Stimulated activated CD8-positive, alpha-beta memory T cell treated with anti-CD3 and anti-CD28 coated beads, Interleukin-12 subunit alpha, Interleukin-12 subunit beta, amount 100 ng/mL, for 1 hour (primary cell): ENCODE results near the gene KCNH1.

Experiments
- DNase-seq: peaks from one replicate; pipeline ENCODE4 v3.0.0-alpha.2; 2020; ENCODE audit warnings: low read depth

KCNH1 gene, protein sequence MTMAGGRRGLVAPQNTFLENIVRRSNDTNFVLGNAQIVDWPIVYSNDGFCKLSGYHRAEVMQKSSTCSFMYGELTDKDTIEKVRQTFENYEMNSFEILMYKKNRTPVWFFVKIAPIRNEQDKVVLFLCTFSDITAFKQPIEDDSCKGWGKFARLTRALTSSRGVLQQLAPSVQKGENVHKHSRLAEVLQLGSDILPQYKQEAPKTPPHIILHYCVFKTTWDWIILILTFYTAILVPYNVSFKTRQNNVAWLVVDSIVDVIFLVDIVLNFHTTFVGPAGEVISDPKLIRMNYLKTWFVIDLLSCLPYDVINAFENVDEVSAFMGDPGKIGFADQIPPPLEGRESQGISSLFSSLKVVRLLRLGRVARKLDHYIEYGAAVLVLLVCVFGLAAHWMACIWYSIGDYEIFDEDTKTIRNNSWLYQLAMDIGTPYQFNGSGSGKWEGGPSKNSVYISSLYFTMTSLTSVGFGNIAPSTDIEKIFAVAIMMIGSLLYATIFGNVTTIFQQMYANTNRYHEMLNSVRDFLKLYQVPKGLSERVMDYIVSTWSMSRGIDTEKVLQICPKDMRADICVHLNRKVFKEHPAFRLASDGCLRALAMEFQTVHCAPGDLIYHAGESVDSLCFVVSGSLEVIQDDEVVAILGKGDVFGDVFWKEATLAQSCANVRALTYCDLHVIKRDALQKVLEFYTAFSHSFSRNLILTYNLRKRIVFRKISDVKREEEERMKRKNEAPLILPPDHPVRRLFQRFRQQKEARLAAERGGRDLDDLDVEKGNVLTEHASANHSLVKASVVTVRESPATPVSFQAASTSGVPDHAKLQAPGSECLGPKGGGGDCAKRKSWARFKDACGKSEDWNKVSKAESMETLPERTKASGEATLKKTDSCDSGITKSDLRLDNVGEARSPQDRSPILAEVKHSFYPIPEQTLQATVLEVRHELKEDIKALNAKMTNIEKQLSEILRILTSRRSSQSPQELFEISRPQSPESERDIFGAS

DNA sequence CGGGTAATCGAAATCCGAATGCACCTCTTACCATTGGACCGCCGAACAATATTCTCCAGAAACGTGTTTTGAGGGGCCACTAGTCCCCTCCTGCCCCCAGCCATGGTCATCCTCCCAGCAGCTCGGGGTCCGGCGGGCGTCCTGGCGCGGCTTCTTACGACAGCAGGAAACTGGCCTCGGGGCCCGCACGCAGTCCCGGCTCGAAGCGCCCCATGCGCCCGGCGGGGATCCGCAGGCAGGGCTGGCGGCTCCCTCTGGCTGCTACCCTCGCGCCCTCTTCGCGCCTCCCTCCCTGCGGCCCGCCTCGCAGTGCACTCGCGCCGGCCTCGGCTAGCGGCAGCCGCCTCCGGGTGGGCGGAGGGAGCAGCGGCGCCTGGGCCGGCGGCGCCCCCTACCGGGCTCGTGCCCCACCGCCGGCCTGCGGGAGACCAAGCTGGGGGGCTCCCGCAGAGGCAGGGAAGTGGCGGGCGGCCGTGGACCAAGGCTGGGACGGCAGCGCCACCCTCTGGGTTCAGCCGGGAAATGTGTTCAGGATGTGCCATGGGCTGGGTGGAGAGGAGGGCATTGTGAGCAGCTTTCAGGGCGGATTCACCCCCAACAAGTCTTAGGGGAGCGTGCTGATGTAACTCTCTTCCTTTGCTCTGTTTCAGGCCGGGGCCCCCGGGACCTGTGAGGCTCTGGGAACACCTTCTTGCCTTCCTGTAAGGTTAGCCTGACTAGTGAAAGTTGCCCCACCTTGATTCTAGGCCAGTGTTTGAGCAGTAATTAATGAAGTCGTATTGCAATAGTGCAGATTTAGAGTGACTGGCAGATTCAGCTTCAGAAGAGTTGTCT, at the start of gene KCNH1:
KCNH1 (minus strand) TSS at position 313 of the 834 bp plus-strand sequence; CDS start at position 110, 203 bp downstream.
- peak; percentile 64 for DNase-seq

DNA sequence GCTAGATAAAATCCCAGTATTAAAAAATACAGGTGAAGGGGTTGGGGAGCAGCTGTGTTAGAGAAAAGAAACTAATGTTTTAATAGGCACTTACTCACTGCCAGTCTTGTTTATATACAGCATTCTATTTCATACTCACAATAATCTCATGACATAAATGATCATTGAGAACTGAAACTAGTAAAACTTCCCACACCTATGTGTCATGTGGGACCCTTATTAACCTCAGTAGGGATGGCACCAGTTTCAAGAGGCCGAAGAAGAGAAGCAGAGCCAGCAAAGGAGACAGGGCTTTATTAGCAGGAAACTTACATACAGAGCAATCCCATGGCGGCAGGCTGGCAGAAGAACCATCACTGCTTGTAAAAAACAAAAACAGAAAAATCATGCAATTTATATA, 48.8 kb upstream of the KCNH1 start:
- no peak for DNase-seq

DNA sequence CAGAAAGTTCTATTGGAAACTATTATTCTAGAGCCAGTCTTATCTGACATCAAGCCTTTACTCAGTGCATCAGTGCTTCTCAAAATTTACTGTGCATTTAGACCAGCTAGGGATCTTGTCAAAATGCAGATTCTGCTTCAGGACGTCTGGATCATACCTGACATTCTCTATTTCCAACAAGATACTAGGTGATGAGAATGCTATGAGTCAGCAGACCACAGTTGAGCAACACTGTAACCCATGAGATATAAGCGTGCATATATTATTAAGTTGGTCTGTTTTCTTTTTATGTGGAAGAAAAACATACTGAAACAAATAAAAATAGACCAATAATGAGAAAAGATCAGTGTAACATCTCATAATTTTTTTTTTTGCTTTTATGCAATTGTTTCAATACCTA, 40.4 kb upstream of the KCNH1 start:
- no peak for DNase-seq

DNA sequence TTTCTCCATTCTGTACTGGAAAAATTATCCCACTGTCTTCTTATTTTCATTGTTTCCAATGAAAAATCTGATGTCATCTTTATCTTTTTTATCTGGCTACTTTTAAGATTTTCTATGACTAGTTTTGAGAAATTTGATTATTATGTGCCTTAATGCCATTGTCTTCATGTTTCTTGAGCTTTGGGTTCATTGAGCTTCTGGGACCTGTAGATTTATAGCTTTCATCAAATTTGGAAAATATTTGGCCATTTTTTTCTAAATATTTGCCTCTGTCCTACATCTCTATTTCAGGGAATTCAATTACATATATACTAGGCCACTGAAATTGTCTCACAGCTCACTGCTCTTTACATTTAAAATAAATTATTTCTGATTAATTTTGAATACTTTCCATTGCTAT, 38.7 kb upstream of the KCNH1 start:
- no peak for DNase-seq

DNA sequence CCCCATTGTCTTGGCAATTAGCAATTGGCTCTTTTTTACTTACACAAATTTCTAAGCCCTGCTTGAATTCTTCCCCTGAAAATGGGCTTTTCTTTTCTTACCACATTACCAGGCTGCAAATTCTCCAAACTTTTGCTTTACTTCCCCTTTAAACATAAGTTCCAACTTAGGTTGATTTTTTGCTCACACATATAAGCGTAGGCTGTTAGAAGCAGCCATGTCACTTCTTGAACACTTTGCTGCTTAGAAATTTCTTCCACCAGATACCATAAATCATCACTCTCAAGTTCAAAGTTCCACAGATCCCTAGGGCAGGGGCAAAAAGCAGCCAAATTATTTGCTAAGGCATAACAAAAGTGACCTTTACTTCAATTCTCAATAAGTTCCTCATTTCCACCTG, 35.4 kb upstream of the KCNH1 start:
- DNase-seq, result no peak

DNA sequence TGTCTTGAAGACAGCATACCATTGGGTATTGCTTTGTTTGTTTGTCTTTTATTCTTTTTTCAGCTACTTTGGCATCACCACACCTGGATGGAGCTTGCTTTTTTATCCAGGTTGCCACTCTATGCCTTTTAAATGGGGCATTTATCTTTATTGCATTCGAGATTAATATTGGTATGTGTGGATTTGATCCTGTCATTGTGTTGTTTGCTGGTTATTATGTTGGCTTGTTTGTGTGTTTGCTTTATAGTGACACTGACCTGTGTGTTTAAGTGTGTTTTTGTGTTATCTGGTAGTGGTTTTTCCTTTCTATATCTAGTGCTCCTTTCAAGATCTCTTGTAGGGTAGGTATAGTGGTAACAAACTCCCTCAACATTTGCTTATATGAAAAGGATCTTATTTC, 24.9 kb upstream of the KCNH1 start:
- DNase-seq, result no peak

DNA sequence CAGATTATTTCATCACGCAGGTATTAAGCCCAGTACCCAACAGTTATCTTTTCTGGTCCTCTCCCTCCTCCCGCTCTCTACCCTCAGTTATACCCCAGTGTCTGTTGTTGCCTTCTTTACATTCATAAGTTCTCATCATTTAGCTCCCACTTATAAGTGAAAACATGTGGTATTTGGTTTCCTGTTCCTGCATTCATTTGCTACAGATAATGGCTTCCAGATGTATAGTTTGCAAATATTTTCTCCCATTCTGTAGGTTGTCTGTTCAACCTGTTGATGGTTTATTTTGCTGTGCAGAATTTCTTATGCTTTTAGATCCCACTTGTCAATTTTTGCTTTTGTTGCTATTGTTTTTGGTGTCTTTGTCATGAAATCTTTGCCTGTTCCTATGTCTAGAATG, 21.1 kb upstream of the KCNH1 start:
- no peak for DNase-seq

DNA sequence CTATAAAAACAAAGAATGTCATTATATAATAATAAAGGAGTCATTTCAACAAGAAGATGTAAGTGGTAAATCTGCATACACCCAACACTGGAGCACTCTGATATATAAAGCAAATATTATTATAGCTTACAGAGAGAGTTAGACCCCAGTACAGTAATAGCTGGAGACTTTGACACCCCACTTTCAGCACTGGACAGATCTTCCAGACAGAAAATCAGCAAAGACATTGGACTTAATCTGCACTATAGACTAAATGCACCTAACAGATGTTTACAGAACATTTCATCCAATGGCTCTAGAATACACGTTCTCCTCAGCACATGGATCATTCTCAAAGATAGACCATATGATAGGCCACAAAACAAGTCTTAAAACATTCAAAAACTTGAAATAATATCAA, 20.0 kb upstream of the KCNH1 start:
- no peak for DNase-seq

DNA sequence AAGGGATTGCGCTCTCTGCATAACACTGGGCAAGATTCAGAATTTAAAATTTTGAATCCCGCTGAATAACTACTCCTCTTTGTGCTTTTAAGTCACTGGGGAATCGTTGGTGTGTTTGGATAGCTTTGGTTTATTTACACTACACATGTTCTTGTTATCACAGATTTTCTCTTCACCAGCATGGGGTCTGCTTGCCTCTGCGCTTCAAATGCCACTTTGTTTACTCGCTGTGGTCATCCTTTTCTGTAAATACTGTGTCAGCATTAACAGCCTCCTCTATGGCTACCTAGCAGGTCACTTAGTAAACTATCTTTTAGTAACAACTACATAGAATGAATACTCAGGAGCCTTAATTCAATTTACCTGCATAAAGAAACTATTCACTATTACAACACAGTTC, 14.4 kb upstream of the KCNH1 start:
- DNase-seq, result no peak

DNA sequence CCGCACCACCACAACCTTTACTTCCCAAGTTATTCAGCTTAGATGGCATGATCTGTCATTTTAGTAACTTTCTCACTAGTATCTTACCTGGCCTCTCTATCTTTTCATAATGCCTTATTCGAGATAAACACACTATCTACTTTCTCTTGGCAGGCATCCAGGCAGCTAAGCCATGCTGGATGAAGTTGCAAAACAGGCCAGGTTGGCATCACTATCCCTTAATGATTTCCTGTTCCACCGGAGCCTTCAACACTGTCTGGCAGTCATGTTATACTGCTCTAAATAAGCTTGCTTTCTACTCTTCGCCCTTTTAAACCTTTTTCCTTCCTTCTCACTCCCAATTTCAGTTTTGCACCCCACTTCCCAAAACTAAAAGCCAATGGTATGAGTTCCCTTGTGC, 12.0 kb upstream of the KCNH1 start:
- no peak for DNase-seq

DNA sequence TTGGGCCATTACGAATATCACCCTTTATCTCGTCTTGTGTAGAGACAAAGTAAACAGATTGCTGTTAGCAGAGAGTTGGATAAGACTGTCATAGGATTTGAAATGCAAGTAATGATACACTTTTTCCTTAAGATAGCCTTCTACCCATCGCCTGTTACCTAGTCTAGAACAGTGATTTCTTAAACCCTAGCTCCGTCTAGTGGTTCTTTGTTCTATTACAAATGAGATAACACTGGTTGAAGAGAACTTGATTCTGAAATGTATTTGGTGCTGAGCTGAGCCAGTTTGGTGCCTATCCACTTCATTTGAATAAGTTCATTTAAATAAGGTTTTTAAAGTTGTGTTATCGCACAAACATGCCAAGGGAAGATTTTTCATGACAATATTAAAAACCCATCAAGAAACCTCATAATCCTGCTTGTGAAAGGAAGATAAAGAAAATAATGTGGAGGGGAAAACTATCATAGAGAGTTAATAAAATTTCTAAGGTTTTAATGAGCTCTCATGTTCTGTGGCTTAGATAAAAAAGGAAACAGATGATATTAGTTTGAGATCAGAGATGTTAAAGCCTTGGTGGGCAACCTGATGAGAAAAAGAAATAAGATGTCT, 1.5 kb upstream of the KCNH1 start:
- DNase-seq, result no peak

DNA sequence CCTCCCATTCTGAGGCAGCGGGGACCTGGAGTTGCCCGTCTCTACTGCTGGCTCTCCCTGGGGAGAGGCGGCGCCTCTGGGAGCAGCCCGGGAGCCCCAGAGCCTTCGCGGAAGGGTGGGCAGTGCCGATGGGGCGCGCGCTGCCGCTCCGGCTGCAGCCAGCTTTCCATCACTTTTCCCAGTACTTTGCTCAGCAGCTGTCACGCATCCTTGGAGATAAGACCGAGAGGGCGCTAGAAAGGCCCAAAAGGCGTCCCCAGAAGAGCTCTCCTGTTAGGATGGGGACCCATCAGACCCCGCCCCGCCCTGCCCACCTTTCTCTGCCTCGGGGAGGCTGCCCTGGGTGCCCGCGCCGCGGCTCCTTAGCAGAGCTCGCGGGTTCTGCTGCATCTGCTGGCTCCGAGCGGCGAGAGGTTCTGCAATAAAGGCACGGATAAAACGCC, 534 bp downstream of the KCNH1 start:
- no peak for DNase-seq

DNA sequence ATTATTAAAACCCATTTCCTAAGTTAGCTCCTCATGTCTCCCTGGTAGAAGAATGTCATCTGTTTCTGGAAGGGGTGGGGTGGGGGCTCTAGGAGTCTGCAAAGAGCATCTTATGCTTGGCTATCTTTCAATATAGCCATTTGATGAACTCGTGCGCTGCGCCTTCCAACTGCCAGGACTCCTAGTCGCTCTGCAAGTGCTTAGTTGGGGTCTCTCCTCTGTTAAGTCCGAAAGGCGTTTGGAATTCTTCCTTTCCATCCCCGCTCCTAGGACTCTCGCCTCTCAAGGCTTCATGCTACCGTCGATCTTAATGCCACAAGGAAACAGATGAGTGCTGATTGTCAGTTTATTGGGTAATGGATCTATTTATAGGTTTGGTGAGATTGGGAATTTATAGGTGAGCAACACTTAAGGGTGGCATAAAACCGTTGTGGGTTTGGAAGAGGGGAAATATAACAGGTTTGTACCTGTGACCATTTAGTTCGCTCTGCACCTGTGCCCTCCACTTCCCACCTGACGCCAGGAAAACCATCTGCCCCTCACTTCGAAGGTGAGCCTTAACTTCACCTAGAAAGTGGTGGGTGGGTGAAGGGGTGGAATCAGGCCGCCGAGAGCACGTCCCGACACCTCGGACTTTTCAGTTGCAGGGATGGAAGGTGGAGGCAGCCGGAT, 1.1 kb downstream of the KCNH1 start:
- no peak for DNase-seq

DNA sequence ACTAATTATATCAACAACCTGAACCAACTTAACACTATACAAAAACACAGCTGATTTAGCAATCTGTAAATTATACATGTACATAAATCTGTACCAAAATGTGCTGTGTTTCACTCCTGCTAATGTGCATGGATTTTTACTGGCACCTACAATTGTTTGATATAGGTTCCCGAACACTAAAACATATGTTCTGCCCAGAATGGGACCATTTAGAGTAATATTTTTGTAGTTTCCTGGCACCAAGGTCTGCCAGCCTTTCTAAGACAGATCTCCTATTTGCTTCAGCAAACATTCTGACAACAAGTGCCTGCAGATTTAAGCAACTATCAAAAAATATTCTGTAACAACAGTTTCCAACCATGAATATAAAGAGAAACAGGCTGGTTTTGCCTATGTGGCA, 4.2 kb downstream of the KCNH1 start:
- DNase-seq, result no peak

DNA sequence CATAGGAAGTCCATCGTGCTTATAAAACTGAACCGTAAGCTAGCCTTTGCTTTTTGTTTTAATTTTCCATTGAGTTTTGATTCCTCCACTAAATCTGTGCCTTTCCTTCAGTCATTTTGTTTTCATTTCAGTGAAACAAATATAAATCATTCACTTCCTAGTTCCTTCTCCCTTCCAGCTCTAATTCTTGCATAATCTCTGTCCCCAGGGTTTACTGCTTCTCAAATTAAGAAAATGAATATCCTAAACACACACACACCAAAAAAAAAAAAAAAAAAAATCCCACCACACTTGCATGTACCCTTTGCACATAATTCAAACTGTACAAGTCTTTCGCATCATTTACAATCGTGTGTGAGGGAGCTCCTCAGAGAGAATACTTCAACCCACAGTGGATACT, 6.8 kb downstream of the KCNH1 start:
- no peak for DNase-seq

DNA sequence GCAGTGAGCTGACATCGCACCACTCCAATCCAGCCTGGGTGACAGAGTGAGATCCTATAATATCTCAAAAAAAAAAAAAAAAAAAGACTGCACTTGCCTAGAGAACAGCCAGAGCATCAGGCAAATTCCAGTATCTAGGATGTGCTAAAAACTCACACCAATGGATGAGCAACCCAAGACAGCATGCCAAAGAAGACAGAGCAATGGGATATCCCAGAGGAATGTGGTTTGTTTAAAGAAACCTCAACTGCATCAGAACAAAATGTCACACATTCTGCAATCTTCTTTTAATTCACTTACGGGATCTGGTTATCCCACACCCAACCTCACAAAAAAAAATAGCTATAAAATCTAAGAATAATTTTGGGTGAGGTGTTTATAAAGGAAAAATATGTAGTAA, 7.3 kb downstream of the KCNH1 start:
- no peak for DNase-seq

DNA sequence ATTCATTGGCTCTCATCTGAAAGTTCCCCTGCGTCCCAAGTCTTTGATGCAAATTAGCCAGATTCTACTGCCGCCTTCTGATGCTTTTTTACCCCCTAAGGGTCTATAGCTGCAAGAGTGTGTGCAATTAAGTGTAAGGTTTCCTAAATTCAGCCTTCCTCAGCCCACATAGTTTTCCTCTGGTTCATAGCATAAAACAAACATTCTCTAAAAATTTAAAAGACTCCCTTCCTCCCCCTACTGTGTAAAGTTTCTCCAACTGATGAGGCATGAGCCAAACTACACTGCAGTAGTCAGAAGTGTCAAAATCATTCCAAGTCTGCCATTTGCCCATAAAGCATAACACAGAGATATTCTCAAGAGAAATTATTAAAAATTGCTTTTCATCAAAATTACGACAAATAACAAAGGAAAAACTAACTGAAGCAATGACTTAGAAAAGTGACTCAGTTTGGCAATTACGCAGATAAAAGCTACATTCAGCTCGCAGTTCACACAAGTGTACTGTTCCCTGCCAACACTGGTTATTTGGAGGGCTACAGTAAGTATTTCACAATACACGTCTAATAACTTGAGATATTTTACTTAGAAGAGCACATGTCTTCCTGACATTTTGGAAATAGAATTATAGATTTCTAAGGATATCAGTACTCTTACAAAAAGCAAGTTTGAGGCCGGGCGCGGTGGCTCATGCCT, 15.4 kb downstream of the KCNH1 start:
- no peak for DNase-seq

DNA sequence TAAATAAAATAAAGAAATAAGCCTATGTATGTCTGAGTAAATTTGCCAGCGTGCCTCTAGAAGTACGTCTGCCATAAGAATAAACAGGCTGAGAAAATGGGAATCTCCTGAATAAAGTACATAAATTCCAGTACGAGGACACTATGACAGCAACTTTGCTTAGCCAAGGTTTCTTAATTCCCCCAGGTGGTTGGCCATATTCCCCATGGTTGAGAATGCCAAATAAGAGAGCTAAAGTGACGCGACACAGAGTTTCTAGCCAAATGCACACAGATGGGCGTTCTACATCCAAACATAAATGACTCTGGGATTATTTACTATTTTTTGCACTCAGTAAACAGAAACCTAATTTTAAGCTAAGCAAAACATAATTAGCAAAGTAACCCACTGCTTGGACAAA, 19.5 kb downstream of the KCNH1 start:
- no peak for DNase-seq

DNA sequence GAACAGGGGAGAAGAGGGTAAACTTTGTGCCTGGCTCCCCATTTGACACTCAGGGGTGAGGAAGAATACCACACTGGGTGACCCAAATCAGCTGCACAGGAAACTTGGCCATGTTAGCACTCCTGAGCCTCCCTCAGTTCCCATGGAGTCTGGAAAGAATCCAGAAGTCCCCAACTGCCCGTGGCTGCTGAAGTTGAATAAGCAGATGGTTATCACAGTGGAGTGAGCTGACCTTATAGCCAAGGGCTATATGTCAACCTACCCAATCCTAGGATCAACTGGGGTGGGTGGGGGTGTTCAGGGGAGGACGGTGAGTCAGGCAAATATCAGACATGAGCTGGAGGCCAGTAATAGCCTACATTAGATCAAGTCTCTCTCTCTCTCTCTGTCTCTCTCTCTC, 20.4 kb downstream of the KCNH1 start:
- DNase-seq, result no peak

DNA sequence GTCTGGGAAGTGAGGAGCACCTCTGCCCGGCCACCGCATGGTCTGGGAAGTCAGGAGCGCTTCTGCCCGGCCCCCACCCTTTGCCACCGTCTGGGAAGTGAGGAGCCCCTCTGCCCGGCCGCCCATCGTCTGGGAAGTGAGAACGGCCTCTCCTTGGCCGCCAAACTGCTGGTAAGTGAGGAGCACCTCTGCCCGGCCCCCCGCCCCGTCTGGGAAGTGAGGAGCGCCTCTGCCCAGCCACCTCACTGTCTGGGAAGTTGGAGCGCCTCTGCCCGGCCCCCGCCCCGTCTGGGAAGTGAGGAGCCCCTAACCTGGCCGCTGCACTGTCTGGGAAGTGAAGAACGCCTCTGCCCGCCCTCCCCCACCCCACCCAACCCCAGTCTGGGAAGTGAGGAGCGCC, 22.6 kb downstream of the KCNH1 start:
- DNase-seq, result no peak

DNA sequence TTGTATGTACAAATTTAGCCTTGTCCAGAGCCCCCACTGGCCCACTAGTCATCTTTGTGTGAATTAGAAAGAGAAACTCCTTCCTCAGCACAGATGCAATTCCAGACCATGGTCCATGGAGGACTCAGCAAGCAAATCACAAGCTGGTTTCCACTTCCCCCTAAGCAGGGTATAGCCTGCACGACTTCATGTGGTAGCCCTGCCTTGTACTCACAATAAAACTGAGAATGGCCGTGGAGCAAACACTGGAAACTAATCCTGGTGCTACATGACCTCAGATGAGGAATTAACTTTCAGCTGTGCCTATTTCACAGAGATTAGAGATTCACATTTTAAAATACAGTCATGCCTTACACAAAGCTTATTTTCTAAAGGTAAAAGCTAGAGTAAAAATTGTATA, 32.5 kb downstream of the KCNH1 start:
- no peak for DNase-seq
